Suppressor macrophage treated with lipopolysaccharide for 4 hours (primary cell): ENCODE measurements around the gene TNS1.
A peak's percentile ranks its signal among the peaks of the same experiment; 100 is the strongest.
"Not testable (repeated sequence)": the region's sequence is repeated elsewhere in the genome, so short reads cannot be mapped to it uniquely, and the experiment has no call there.

ENCODE experiments used
- DNase-seq: peaks from one replicate; pipeline ENCODE4 v3.0.0-alpha.2; 2020

Gene TNS1

DNA sequence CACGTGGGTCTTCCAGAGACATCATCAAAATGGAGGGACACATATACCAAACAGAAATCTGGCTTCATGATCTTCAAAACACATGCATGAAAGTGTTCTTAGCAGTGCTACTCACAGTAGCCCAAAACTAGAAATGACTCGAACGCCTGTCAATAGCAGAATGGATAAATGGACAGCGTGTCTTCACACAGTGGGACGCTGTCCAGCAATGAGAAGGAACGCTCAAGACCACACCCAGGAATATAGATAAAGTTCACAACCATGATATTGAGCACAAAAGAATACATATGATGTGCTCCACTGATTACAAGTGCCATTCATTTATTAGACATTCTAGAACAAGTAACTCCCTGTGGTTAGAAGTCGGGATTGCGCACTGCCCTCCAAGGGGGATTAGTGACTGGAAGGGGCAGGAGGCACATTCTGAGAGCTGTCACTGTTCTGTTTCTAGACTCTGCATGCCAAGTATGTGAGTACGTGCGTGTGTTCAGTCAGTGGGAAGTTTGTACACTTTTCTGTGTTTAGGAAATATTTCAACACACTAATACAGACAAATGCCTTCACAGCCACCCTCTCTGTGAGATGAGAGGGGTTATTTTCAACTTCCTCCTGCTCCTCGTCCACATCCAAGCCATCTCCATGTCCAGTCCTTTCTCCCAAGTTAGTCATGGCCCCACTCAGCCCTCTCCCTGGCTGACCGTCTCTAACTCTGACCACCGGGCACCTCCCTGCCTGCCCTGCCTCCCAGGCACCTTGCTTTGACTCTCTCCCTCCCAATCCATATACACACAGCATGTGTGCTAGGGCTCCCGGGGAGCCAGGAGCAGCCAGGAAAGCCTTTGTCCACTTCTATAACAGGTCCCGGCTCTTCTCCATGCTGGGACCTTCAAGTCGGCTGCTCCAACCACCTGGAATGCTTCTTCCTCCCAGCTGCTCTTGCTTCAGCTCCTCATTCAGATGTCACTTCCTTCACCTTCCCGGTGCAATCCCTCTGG lies 26.9 kb upstream of the TNS1 start:
- no peak for DNase-seq

DNA sequence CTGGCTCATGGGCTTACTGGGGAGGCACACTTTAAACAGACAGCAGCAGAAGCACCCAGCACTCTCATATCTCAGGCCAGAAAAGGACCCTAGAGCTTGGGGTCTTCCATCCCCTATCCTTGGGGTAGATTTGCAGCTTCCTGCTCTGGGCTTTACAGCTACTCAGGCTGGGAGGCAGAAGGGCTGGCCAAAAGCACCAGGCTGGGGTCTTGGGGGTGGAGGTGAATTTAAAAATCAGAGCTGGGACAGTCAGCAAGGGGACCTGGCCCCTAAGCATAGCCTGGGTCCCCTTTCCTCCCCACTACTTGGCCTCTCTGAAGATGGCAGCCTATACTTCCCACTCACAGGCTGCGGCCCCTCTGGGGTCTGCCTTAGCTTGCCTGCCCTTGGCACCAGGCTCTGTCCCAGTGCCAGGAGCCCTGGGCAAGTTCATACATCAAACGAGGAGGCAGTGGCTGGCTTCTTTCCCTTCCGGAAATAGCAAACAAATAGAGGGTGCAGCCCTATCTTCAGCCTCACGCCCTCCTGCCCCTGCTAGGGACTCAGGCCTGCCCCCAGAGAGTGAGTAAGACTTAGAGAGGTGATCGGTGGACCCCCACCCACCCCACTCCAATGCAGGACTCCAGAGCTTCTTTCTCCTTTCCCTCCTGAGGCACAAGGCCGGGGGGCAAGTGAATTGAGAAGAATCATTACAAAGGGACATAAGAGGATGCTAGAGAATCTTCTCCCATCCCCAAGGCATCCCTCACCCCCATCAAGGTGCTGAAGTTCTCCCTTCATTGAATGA lies 26.0 kb upstream of the TNS1 start:
- no peak for DNase-seq

GRCh38 chr2:218028189-218028495 lies 25.3 kb upstream of the TNS1 start:
- DNase-seq, result no peak

- DNase-seq, result no peak
Measured at GRCh38 chr2:218027426-218028188, 24.8 kb upstream of the TNS1 start.

- no peak for DNase-seq
Measured at GRCh38 chr2:218026676-218027425, 24.1 kb upstream of the TNS1 start.

GRCh38 chr2:218026244-218026643 lies 23.4 kb upstream of the TNS1 start:
- no peak for DNase-seq

DNA sequence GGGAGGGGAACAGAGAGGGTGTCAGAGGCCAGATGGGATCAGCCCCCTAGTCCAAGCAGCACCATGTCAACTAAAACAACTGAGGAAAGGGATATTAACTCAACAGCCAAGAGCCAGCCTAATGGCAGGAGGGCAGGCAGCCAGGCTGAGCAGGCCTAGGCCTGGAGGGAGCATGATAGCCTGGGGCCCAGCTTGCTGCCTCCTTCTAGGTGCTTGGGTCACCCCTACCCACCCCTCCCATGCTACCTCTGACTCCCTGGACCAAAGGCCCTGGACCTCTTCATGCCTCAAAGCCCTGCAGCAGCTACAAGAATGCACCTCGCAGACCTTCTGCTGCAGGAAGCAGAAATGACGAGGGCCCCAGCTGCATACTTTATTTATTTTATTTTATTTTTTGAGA lies 22.1 kb upstream of the TNS1 start:
- DNase-seq, result no peak

GRCh38 chr2:218024336-218024735 lies 21.5 kb upstream of the TNS1 start:
- no peak for DNase-seq

DNA sequence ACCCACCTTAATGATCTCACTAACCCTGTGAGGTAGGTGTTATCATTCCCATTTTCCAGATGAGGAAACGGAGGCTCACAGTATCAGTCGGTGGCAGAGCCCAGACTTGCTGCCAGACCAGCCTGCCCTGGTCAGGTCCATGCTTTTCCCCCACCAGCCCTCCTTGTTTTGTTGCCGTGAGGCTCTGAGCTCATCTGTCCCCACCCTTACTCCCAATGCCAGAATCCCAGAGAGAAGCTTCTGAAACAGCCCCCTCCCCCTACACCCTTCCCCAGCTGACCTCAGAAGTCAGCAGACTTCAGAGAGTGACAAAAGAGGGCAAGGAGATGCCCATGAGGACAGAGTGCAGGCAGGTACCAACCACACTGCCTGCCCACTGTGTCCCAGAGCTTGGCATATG lies 20.8 kb upstream of the TNS1 start:
- DNase-seq, result no peak

DNA sequence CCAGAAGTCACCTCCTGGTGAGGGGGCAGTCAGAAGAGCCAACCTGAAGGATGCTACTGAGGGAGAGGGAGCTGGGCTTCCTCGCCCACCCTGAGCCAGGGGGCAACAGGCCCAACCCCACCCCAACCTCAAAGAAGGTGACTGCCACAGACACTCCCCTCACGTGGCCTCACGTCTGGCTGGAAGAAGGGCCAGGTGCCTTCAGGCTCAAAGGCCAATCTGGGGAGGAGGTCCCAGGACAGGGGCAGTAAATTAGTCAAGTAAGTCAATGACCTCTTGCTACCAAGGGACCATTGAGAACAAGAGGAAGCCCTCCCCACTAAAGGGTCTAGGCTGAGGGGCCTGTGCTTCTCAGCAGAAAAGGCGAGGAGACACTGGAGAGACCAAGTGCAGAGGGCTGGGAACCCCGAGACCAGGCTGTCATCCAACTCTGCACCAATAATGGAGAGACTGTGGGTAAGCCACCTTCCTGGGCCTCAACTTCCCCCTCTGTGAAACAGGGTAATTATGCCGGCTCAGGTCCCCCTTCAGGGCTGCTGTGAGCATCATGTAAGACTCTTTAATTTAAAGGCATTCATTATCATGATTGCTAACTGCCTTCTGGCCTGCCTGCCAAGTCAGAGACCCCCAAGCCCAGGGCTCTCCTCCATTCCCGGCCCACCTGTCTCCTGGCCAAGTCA lies 20.2 kb upstream of the TNS1 start:
- no peak for DNase-seq

DNA sequence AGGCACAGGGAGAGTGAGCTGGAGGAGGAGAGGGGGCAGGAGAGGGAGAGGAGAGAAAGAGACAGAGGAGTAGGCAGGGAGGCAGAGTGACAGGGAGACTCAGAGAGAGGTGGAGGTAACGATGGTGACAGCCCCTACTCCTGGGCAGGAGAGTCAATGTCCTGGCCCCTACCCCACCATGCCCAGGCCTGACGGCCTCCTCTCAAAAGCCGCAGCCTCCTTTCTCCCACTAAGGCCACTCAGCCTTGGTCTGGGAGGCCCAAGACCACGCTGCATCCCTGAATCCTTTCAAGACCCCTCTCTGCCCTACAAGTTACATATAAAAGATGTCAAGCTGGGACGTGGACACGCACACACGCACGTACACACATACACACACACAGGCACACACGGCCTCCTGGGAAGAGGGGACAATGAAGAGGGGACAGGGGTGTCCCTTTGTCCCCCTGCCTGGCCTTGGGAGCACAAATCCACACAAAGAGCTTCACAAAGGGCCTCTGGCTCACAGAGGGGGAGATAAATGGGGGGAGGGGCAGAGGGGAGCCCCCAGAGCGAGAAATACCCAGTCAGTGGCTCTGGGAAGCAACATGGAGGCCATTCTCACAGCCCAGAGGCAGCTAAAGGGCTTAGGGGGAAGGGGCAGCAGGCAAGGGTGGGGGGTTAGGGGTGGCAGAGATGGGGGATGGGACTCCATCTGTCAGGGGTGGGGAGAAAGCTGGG lies 19.5 kb upstream of the TNS1 start:
- no peak for DNase-seq

DNA sequence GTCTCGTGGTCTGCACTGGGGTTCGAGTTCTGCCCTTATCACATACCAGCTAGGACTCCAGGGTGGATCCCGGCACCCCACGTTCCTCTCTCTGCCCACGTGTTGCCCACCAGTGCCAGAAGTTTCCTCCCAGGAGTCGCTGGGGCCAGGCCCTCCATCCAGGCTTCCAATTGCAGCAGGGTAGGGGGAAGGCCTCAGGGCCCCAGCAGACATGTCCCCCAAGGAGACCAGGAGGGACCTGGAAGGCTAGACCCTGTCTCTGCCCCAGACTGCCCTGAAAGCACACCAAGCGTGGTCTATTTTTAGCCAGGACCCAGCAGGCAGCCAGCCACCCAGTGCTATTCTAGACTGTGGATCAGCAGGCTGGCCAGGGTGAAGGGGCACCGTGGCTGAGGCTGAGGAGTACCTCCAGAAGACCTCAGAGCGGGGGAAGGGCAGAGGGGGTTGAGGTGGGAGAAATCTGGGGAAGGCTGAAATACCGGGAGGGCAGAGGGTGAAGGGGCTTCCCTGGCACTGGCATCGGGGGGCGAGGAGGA lies 18.8 kb upstream of the TNS1 start:
- DNase-seq, result no peak

DNA sequence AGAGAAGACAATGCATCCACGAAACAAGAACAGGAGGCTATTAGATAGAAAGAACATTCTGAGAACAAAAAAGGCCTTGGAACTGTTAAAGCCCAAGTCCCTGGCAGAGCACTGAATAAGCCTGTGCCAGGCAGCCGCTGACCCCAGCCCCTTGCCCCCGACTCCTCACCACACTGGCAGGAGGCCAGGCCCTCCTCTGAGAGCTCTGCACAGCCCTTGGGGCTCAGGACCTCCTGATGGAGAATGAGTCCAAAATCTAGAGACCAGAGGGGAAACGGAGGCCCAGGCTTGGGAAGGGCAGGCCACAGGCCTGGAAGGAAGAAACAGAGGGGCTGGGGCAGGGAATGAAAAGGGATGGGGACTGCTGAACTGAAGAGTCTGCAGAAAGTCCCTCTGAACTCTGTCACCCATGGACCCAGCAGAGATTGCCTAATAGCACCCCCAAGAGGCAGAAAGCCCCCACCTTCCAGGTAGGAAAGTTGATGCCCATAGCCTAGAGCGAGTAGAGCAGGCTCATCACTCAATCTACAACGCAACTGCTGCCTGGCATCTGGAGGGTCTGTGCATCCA lies 18.3 kb upstream of the TNS1 start:
- no peak for DNase-seq

DNA sequence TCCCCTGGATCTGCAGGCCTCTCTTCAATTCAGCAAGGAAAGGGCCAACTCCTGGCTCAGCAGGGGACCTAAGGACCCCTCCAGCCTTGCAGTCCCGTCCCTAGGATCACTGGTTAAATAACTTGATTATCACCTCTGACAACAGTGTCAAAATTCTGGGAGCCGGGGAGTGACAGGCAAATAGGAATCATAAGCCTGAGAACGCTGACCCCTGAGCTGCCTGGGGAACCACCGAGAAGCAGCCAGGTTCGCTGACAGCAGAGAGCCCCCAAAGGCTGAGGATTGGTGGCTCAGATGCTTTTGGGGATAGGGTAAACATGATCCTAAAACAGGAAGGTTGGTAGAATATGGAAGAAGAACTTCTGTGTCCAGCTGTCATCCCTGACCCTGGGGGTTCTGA lies 17.5 kb upstream of the TNS1 start:
- DNase-seq, result no peak

DNA sequence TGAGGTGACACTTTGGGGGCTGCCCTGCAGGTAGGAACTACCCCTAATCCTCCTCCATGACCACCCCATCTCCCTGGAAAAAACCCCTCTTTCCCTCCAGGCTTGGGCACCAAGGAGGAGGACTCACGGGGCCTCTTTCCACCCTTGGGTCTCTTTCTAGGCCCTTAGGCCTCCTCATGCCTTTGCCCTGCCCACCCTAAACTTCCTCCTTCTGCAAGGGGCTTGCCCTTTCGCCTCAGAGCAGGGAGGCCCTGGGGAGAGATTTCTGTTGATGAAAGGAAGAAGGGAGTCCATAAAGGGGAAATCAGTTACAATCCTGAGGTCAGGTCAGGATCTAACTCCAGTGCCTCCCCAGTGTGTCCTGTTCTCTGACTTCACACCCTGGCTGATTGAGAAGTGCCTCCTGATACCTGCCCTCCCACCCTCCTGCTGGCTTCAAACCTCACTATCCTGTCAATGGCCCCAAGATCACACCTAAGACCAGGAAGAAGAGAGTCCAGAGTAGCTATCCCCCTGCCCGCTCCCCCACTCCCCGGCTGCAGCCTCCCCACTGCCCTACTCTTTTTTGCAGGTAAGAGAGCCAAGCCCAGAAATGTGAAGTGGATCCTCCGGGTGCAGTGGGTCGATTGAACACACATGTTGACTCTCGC lies 16.7 kb upstream of the TNS1 start:
- DNase-seq, result peak; percentile 54

DNA sequence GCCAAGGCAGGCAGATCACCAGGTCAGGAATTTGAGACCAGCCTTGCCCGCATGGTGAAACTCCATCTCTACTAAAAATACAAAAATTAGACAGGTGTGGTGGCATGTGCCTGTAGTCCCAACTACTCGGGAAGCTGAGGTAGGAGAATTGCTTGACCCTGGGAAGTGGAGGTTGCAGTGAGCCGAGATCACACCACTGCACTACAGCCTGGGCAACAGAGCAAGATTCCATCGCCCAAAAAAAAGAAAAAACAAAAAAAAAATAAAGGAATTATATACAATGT lies 16.0 kb upstream of the TNS1 start:
- DNase-seq, result not testable (repeated sequence)

- DNase-seq, result no peak
Measured at GRCh38 chr2:218017211-218018053, 14.6 kb upstream of the TNS1 start.

DNA sequence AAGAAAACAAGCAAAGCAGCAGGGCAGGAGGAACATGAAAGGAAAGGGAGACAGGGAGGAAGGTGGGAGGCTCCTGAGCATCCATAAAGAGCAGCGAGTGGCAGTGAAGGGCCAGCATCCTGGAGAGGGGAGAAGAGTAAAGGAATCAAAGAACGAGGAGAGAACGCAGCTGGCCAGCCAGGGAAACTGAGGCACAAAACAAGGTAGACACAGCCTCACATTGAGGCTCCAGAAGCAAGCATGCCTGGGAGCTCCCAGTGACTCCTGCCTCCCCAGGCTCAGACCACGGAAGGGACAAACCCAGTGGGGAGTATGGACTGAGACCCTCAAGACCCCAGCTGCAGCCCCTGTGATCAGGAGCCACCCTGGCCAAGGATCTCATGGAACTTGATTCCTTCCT lies 14.0 kb upstream of the TNS1 start:
- DNase-seq, result no peak
